ENCODE data around the gene ZNF462.

DNA sequence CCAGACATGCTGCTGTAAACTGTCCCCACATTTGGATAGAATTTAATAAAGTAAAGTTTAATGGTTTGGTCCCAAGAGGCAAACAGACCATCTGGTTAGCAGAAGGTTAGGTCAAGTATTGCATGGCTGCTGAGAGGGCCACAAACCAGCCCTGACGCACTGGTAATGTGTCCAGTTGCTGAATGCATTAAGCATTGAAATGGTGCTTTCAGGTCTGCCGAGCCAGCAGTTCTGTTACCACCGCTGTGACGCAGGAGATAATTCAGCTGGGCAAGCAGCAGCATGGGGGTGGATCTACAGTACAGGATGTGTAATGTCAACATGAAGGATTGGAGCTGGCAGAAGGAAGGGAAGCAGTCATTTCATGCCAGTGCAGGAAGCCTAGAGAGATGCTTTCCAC, 16.0 kb downstream of the ZNF462 start:
- TF ChIP-seq POLR2AphosphoS5 (IDR thresholded peaks at IDR 0.05; ENCODE audit: low read depth), result no peak
- TF ChIP-seq, protein P1, sequence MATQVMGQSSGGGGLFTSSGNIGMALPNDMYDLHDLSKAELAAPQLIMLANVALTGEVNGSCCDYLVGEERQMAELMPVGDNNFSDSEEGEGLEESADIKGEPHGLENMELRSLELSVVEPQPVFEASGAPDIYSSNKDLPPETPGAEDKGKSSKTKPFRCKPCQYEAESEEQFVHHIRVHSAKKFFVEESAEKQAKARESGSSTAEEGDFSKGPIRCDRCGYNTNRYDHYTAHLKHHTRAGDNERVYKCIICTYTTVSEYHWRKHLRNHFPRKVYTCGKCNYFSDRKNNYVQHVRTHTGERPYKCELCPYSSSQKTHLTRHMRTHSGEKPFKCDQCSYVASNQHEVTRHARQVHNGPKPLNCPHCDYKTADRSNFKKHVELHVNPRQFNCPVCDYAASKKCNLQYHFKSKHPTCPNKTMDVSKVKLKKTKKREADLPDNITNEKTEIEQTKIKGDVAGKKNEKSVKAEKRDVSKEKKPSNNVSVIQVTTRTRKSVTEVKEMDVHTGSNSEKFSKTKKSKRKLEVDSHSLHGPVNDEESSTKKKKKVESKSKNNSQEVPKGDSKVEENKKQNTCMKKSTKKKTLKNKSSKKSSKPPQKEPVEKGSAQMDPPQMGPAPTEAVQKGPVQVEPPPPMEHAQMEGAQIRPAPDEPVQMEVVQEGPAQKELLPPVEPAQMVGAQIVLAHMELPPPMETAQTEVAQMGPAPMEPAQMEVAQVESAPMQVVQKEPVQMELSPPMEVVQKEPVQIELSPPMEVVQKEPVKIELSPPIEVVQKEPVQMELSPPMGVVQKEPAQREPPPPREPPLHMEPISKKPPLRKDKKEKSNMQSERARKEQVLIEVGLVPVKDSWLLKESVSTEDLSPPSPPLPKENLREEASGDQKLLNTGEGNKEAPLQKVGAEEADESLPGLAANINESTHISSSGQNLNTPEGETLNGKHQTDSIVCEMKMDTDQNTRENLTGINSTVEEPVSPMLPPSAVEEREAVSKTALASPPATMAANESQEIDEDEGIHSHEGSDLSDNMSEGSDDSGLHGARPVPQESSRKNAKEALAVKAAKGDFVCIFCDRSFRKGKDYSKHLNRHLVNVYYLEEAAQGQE (IDR thresholded peaks at IDR 0.05; ENCODE audit: unreplicated experiment), result no peak
- TF ChIP-seq, protein P2, sequence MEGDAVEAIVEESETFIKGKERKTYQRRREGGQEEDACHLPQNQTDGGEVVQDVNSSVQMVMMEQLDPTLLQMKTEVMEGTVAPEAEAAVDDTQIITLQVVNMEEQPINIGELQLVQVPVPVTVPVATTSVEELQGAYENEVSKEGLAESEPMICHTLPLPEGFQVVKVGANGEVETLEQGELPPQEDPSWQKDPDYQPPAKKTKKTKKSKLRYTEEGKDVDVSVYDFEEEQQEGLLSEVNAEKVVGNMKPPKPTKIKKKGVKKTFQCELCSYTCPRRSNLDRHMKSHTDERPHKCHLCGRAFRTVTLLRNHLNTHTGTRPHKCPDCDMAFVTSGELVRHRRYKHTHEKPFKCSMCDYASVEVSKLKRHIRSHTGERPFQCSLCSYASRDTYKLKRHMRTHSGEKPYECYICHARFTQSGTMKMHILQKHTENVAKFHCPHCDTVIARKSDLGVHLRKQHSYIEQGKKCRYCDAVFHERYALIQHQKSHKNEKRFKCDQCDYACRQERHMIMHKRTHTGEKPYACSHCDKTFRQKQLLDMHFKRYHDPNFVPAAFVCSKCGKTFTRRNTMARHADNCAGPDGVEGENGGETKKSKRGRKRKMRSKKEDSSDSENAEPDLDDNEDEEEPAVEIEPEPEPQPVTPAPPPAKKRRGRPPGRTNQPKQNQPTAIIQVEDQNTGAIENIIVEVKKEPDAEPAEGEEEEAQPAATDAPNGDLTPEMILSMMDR (conservative IDR thresholded peaks at IDR 0.05; ENCODE audit: low read depth in 2 of 2), result no peak
- no peak for TF ChIP-seq EZH2 (IDR thresholded peaks at IDR 0.05; ENCODE audit: low read depth, unreplicated experiment)
- TF ChIP-seq EZH2phosphoT487 (IDR thresholded peaks at IDR 0.05; ENCODE audit: unreplicated experiment), result no peak
- TF ChIP-seq NANOG (IDR thresholded peaks at IDR 0.05; ENCODE audit: borderline replicate concordance), result no peak
- TF ChIP-seq ZNF114 (CRISPR knock-in tag; IDR thresholded peaks at IDR 0.05), result no peak
- TF ChIP-seq JUNB (IDR thresholded peaks at IDR 0.05; ENCODE audit: unreplicated experiment), result no peak
- no peak for TF ChIP-seq CREB1 (CRISPR knock-in tag; IDR thresholded peaks at IDR 0.05; ENCODE audit: low read depth)
- TF ChIP-seq, protein P3, sequence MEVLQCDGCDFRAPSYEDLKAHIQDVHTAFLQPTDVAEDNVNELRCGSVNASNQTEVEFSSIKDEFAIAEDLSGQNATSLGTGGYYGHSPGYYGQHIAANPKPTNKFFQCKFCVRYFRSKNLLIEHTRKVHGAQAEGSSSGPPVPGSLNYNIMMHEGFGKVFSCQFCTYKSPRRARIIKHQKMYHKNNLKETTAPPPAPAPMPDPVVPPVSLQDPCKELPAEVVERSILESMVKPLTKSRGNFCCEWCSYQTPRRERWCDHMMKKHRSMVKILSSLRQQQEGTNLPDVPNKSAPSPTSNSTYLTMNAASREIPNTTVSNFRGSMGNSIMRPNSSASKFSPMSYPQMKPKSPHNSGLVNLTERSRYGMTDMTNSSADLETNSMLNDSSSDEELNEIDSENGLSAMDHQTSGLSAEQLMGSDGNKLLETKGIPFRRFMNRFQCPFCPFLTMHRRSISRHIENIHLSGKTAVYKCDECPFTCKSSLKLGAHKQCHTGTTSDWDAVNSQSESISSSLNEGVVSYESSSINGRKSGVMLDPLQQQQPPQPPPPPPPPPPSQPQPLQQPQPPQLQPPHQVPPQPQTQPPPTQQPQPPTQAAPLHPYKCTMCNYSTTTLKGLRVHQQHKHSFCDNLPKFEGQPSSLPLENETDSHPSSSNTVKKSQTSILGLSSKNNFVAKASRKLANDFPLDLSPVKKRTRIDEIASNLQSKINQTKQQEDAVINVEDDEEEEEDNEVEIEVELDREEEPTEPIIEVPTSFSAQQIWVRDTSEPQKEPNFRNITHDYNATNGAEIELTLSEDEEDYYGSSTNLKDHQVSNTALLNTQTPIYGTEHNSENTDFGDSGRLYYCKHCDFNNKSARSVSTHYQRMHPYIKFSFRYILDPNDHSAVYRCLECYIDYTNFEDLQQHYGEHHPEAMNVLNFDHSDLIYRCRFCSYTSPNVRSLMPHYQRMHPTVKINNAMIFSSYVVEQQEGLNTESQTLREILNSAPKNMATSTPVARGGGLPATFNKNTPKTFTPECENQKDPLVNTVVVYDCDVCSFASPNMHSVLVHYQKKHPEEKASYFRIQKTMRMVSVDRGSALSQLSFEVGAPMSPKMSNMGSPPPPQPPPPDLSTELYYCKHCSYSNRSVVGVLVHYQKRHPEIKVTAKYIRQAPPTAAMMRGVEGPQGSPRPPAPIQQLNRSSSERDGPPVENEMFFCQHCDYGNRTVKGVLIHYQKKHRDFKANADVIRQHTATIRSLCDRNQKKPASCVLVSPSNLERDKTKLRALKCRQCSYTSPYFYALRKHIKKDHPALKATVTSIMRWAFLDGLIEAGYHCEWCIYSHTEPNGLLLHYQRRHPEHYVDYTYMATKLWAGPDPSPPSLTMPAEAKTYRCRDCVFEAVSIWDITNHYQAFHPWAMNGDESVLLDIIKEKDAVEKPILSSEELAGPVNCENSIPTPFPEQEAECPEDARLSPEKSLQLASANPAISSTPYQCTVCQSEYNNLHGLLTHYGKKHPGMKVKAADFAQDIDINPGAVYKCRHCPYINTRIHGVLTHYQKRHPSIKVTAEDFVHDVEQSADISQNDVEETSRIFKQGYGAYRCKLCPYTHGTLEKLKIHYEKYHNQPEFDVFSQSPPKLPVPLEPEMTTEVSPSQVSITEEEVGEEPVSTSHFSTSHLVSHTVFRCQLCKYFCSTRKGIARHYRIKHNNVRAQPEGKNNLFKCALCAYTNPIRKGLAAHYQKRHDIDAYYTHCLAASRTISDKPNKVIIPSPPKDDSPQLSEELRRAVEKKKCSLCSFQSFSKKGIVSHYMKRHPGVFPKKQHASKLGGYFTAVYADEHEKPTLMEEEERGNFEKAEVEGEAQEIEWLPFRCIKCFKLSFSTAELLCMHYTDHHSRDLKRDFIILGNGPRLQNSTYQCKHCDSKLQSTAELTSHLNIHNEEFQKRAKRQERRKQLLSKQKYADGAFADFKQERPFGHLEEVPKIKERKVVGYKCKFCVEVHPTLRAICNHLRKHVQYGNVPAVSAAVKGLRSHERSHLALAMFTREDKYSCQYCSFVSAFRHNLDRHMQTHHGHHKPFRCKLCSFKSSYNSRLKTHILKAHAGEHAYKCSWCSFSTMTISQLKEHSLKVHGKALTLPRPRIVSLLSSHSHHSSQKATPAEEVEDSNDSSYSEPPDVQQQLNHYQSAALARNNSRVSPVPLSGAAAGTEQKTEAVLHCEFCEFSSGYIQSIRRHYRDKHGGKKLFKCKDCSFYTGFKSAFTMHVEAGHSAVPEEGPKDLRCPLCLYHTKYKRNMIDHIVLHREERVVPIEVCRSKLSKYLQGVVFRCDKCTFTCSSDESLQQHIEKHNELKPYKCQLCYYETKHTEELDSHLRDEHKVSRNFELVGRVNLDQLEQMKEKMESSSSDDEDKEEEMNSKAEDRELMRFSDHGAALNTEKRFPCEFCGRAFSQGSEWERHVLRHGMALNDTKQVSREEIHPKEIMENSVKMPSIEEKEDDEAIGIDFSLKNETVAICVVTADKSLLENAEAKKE (CRISPR knock-in tag; IDR thresholded peaks at IDR 0.05), result no peak
- TF ChIP-seq STAT1 (IDR thresholded peaks at IDR 0.05; ENCODE audit: unreplicated experiment), result no peak
- TF ChIP-seq ZNF331 (CRISPR knock-in tag; IDR thresholded peaks at IDR 0.05; ENCODE audit: low read depth), result no peak
- TF ChIP-seq, protein P4, sequence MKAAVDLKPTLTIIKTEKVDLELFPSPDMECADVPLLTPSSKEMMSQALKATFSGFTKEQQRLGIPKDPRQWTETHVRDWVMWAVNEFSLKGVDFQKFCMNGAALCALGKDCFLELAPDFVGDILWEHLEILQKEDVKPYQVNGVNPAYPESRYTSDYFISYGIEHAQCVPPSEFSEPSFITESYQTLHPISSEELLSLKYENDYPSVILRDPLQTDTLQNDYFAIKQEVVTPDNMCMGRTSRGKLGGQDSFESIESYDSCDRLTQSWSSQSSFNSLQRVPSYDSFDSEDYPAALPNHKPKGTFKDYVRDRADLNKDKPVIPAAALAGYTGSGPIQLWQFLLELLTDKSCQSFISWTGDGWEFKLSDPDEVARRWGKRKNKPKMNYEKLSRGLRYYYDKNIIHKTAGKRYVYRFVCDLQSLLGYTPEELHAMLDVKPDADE (IDR thresholded peaks at IDR 0.05), result no peak
